Vagina (tissue), 2 donors: ENCODE data around the gene BRIP1. TPM values are rescaled to one million over a fixed set of nuclear protein-coding genes. Genes with fewer than 3 reads are reported as not detected.

ENCODE experiments used
- DNase-seq, 2 donors: peaks; one replicate each; pipeline ENCODE4 v3.0.0-alpha.2; 2017; ENCODE audit errors: extremely low spot score in 2 of 2
- H3K27ac ChIP-seq: fragments of 200-600 bp; sonication (generic); one replicate; pipeline ENCODE4 v1.5.1; 2019
- H3K27me3 ChIP-seq: fragments of 200-600 bp; sonication (generic); one replicate; pipeline ENCODE4 v1.5.1; 2019
- H3K36me3 ChIP-seq, 2 donors: fragments of 200-600 bp; sonication (generic); one replicate each; pipeline ENCODE4 v1.5.1; 2017 to 2019
- H3K4me1 ChIP-seq: fragments of 200-600 bp; sonication (generic); one replicate; pipeline ENCODE4 v1.5.1; 2019
- H3K4me3 ChIP-seq, 2 donors: fragments of 200-600 bp; sonication (generic); 1 replicate in 1 of 2; 2 replicates in 1 of 2; pipeline ENCODE4 v1.5.1; 2016 to 2019
- H3K9me3 ChIP-seq: fragments of 200-600 bp; sonication (generic); one replicate; pipeline ENCODE4 v1.5.1; 2019
- POLR2A ChIP-seq, 2 donors: fragments of 450-650 bp; IDR thresholded peaks; one replicate each; pipeline ENCODE4 v1.6.1; 2017; ENCODE audit warnings: antibody characterized with exemption in 2 of 2, mild to moderate bottlenecking in 2 of 2, moderate library complexity in 2 of 2
- POLR2AphosphoS5 ChIP-seq, 2 donors: sonication (generic); formaldehyde crosslinking; IDR thresholded peaks; one replicate each; pipeline ENCODE4 v1.9.0; 2017; ENCODE audit warnings: antibody characterized with exemption in 2 of 2, mild to moderate bottlenecking in 2 of 2, low read depth in 1 of 2; ENCODE audit not compliant: insufficient read depth in 1 of 2
- intact Hi-C: fragments of 100-400 bp; cut with DNase I; formaldehyde crosslinking; loops from one replicate; pipeline ENCODE4 v1.15.1; 2023
- total RNA-seq: library from RNA; depleted of rRNA; stranded (reverse); fragments of >200 nt; gene quantifications from one replicate; pipeline ENCODE4 v1.2.3, GENCODE V29; 2016
- TF ChIP-seq, protein P1 (sequence below), 3 experiments: fragments of 450-650 bp in 2 of 3; fragments of 200-600 bp in 1 of 3; sonication (generic) in 1 of 3; IDR thresholded peaks; one replicate each; pipeline ENCODE4 v1.5.1; 2017 to 2019; ENCODE audit warnings: antibody characterized with exemption in 3 of 3, mild to moderate bottlenecking in 2 of 3, moderate library complexity in 2 of 3

BRIP1 gene
- total RNA-seq, 1 donor from 2014 or later: 0.98 TPM

DNA sequence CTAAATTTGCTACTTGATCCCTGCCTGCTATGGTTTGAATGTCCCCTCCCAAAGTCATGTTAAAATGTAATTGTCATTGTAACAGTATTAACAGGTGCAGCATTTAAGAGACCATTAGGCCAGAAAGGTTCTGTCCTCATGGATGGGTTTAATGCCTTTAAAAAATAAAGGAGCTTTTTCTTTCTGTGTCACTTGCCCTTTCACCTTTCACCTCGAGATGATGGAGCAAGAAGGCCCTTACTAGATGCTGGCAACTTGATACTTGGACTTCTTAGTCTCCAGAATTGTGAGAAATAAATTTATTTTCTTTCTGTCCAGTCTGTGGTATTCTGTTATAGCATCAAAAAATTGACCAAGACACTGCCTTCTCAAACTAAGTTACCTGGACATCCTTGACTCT, 98.5 kb downstream of the BRIP1 start:
- TF ChIP-seq POLR2A (IDR thresholded peaks at IDR 0.05) (no peak), POLR2AphosphoS5 (IDR thresholded peaks at IDR 0.05; ENCODE audit: insufficient read depth in 1 of 2, low read depth in 1 of 2) (no peak)
- TF ChIP-seq, protein P1, sequence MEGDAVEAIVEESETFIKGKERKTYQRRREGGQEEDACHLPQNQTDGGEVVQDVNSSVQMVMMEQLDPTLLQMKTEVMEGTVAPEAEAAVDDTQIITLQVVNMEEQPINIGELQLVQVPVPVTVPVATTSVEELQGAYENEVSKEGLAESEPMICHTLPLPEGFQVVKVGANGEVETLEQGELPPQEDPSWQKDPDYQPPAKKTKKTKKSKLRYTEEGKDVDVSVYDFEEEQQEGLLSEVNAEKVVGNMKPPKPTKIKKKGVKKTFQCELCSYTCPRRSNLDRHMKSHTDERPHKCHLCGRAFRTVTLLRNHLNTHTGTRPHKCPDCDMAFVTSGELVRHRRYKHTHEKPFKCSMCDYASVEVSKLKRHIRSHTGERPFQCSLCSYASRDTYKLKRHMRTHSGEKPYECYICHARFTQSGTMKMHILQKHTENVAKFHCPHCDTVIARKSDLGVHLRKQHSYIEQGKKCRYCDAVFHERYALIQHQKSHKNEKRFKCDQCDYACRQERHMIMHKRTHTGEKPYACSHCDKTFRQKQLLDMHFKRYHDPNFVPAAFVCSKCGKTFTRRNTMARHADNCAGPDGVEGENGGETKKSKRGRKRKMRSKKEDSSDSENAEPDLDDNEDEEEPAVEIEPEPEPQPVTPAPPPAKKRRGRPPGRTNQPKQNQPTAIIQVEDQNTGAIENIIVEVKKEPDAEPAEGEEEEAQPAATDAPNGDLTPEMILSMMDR (IDR thresholded peaks at IDR 0.05): no peak
- Histone ChIP-seq H3K4me3 (no peak overlapping the region), H3K9me3 (no peaks in the 10 kb centered on the region), H3K27ac (no peak overlapping the region), H3K27me3 (no peaks in the 10 kb centered on the region), H3K36me3 (no peaks in the 10 kb centered on the region), H3K4me1 (no peaks in the 10 kb centered on the region)
- DNase-seq: no peak
- intact Hi-C loops: no loop called here

DNA sequence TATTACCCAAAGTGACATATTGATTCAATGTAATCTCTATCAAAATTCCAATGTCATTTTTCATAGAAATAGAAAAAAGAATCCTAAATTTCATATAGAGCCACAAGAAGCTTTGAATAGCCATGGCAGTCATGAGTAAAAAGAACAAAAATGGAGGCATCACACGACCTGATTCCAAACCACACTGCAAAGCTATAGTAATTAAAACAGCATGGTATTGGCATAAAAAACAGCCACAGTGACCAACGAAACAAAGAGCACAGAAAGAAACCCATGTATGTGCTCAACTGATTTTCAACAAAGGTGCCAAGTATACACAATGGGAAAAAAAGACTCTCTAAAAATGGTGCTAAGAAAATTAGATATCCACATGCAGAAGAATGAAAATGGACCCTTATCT, 101.5 kb downstream of the BRIP1 start:
- Histone ChIP-seq H3K27me3 (no peaks in the 10 kb centered on the region), H3K27ac (no peak overlapping the region), H3K9me3 (no peaks in the 10 kb centered on the region), H3K36me3 (no peaks in the 10 kb centered on the region), H3K4me3 (no peak overlapping the region), H3K4me1 (no peaks in the 10 kb centered on the region)
- TF ChIP-seq POLR2AphosphoS5 (IDR thresholded peaks at IDR 0.05; ENCODE audit: insufficient read depth in 1 of 2, low read depth in 1 of 2) (no peak), POLR2A (IDR thresholded peaks at IDR 0.05) (no peak)
- TF ChIP-seq, protein P1 (IDR thresholded peaks at IDR 0.05): no peak
- intact Hi-C loops: no loop called here
- no peak for DNase-seq

GRCh38 chr17:61759362-61759761, 104.0 kb downstream of the BRIP1 start:
- no peaks in the 10 kb centered on the region for H3K36me3 ChIP-seq
- TF ChIP-seq POLR2AphosphoS5 (IDR thresholded peaks at IDR 0.05; ENCODE audit: insufficient read depth in 1 of 2, low read depth in 1 of 2) (no peak), POLR2A (IDR thresholded peaks at IDR 0.05) (no peak)
- TF ChIP-seq, protein P1 (IDR thresholded peaks at IDR 0.05): no peak
- no peak overlapping the region for H3K27ac ChIP-seq
- no peak overlapping the region for H3K4me3 ChIP-seq
- intact Hi-C loops: no loop called here
- H3K4me1 ChIP-seq: no peaks in the 10 kb centered on the region
- no peak for DNase-seq
- H3K9me3 ChIP-seq: no peaks in the 10 kb centered on the region
- no peaks in the 10 kb centered on the region for H3K27me3 ChIP-seq

- H3K4me1 ChIP-seq: no peaks in the 10 kb centered on the region
- H3K36me3 ChIP-seq: no peaks in the 10 kb centered on the region
- H3K9me3 ChIP-seq: no peaks in the 10 kb centered on the region
- no peak for DNase-seq
- TF ChIP-seq POLR2AphosphoS5 (IDR thresholded peaks at IDR 0.05; ENCODE audit: insufficient read depth in 1 of 2, low read depth in 1 of 2): no peak
- TF ChIP-seq, protein P1 (IDR thresholded peaks at IDR 0.05): no peak
- TF ChIP-seq POLR2A (IDR thresholded peaks at IDR 0.05): no peak
- intact Hi-C loops: no loop called here
- H3K27ac ChIP-seq: no peak overlapping the region
- H3K4me3 ChIP-seq: no peak overlapping the region
- no peaks in the 10 kb centered on the region for H3K27me3 ChIP-seq
These were observed 104.9 kb downstream of the BRIP1 start for GRCh38 chr17:61758430-61758829.

- TF ChIP-seq POLR2A (IDR thresholded peaks at IDR 0.05): no peak
- no peak for DNase-seq
- no peaks in the 10 kb centered on the region for H3K27me3 ChIP-seq
- H3K9me3 ChIP-seq: no peaks in the 10 kb centered on the region
- intact Hi-C loops: no loop called here
- H3K27ac ChIP-seq: no peak overlapping the region
- no peaks in the 10 kb centered on the region for H3K4me1 ChIP-seq
- H3K4me3 ChIP-seq: no peak overlapping the region
- H3K36me3 ChIP-seq: no peaks in the 10 kb centered on the region
These were observed 106.2 kb downstream of the BRIP1 start for GRCh38 chr17:61757168-61757567.

DNA sequence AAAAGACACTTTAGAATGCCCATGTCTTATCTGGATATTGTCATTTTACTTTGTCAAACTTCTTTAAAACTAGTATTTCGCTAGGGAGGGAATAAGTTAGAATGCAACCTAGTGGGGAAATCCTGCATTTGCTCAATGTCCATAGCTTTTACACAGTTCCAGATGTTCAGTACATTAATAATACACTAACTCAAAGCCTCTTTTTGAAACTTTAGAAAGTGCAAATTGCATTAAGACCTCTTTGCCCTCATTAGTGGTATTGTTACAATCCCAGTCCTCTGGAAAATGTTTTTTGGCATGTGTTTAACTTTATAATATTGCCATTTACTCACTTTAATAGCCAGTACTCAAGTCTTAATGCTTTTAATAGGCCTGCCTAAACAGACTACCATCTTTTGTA, 106.8 kb downstream of the BRIP1 start:
- Histone ChIP-seq H3K36me3 (no peaks in the 10 kb centered on the region), H3K27me3 (no peaks in the 10 kb centered on the region), H3K27ac (no peak overlapping the region), H3K4me3 (no peak overlapping the region), H3K4me1 (no peaks in the 10 kb centered on the region), H3K9me3 (no peaks in the 10 kb centered on the region)
- DNase-seq: no peak
- TF ChIP-seq POLR2A (IDR thresholded peaks at IDR 0.05) (no peak), POLR2AphosphoS5 (IDR thresholded peaks at IDR 0.05; ENCODE audit: insufficient read depth in 1 of 2, low read depth in 1 of 2) (no peak)
- TF ChIP-seq, protein P1 (IDR thresholded peaks at IDR 0.05): no peak
- intact Hi-C loops: no loop called here
